Neural cell (in vitro differentiated cells): ENCODE measurements around the gene STAT6. TPM values are rescaled to one million over a fixed set of nuclear protein-coding genes. Genes with fewer than 3 reads are reported as not detected.
"Not testable (repeated sequence)": the region's sequence is repeated elsewhere in the genome, so short reads cannot be mapped to it uniquely, and the experiment has no call there.

Experiments used
- H2AFZ ChIP-seq: fragments of 200-600, 300-800 bp; sonication (generic), shearing (Covaris generic); 2 replicates; pipeline ENCODE4 v1.6.0; 2014; ENCODE audit warnings: low read depth, mild to moderate bottlenecking, antibody characterized with exemption, low read length, moderate library complexity
- H3F3A ChIP-seq: fragments of 200-600 bp; shearing (Covaris generic); 2 replicates; pipeline ENCODE4 v1.6.1; 2016; ENCODE audit warnings: mild to moderate bottlenecking, moderate library complexity, mixed read lengths, antibody characterized with exemption, low read length; ENCODE audit not compliant: insufficient read depth, poor library complexity, severe bottlenecking
- H3K27ac ChIP-seq: fragments of 200-600, 300-800 bp; sonication (generic), shearing (Covaris generic); 2 replicates; pipeline ENCODE4 v1.5.1; 2014; ENCODE audit warnings: mild to moderate bottlenecking, low read length, moderate library complexity
- H3K27me3 ChIP-seq: fragments of 300-800, 200-600 bp; sonication (generic), shearing (Covaris generic); 2 replicates; pipeline ENCODE4 v1.6.0; 2014; ENCODE audit warnings: mild to moderate bottlenecking, low read depth, low read length, moderate library complexity; ENCODE audit not compliant: insufficient read depth
- H3K36me3 ChIP-seq: fragments of 300-800, 200-600 bp; sonication (generic), shearing (Covaris generic); 2 replicates; pipeline ENCODE4 v1.5.1; 2014; ENCODE audit warnings: mild to moderate bottlenecking, antibody characterized with exemption, low read length, moderate library complexity; ENCODE audit not compliant: insufficient read depth
- H3K4me2 ChIP-seq: fragments of 300-800, 200-600 bp; sonication (generic), shearing (Covaris generic); 2 replicates; pipeline ENCODE4 v1.6.0; 2014; ENCODE audit warnings: mild to moderate bottlenecking, low read length
- H3K4me3 ChIP-seq: fragments of 300-800, 200-600 bp; sonication (generic), shearing (Covaris generic); 2 replicates; pipeline ENCODE4 v1.5.1; 2014; ENCODE audit warnings: mild to moderate bottlenecking, low read length, moderate library complexity
- H3K79me2 ChIP-seq: fragments of 200-600 bp; shearing (Covaris generic); replicated peaks from 2 replicates; pipeline ENCODE4 v1.6.0; 2014; ENCODE audit warnings: mild to moderate bottlenecking, low read length, moderate library complexity; ENCODE audit not compliant: insufficient read depth
- H3K9ac ChIP-seq: fragments of 300-800, 200-600 bp; sonication (generic), shearing (Covaris generic); 2 replicates; pipeline ENCODE4 v1.6.1; 2016; ENCODE audit warnings: mild to moderate bottlenecking, low read length, mixed read lengths
- H3K9me2 ChIP-seq: fragments of 200-600 bp; shearing (Covaris generic); 2 replicates; pipeline ENCODE4 v1.6.1; 2016; ENCODE audit warnings: mild to moderate bottlenecking, low read length, mixed read lengths; ENCODE audit not compliant: insufficient read depth
- H3K9me3 ChIP-seq: fragments of 200-600, 300-800 bp; sonication (generic), shearing (Covaris generic); 2 replicates; pipeline ENCODE4 v1.6.1; 2016; ENCODE audit warnings: mild to moderate bottlenecking, mixed run types, low read length, moderate library complexity, mixed read lengths
- H4K20me1 ChIP-seq: fragments of 200-600 bp; shearing (Covaris generic); 2 replicates; pipeline ENCODE4 v1.6.1; 2016; ENCODE audit warnings: mild to moderate bottlenecking, mixed run types; ENCODE audit not compliant: insufficient read depth
- CTCF ChIP-seq: fragments of 450-650 bp; IDR thresholded peaks from 2 replicates; pipeline ENCODE4 v1.5.1; 2014; ENCODE audit warnings: antibody characterized with exemption, mild to moderate bottlenecking, moderate library complexity; ENCODE audit not compliant: poor library complexity, severe bottlenecking
- EP300 ChIP-seq: fragments of 450-650 bp; conservative IDR thresholded peaks from 2 replicates; pipeline ENCODE4 v1.6.1; 2014; ENCODE audit warnings: antibody characterized with exemption, mild to moderate bottlenecking, moderate library complexity; ENCODE audit not compliant: poor library complexity, severe bottlenecking
- EZH2 ChIP-seq: fragments of 200-600, 300-800 bp; shearing (Covaris generic), sonication (generic); IDR thresholded peaks from 2 replicates; pipeline ENCODE4 v1.6.1; 2014; ENCODE audit warnings: antibody characterized with exemption, low read length, borderline replicate concordance, mild to moderate bottlenecking; ENCODE audit not compliant: insufficient read depth, poor library complexity, severe bottlenecking
- MXI1 ChIP-seq: fragments of 450-650 bp; conservative IDR thresholded peaks from 2 replicates; pipeline ENCODE4 v1.6.1; 2014; ENCODE audit warnings: antibody characterized with exemption, mild to moderate bottlenecking; ENCODE audit not compliant: poor library complexity, severe bottlenecking
- POLR2AphosphoS5 ChIP-seq: IDR thresholded peaks from 2 replicates; pipeline ENCODE4 v1.6.1; 2012
- RAD21 ChIP-seq: fragments of 450-650 bp; conservative IDR thresholded peaks from 2 replicates; pipeline ENCODE4 v1.6.1; 2014; ENCODE audit warnings: antibody characterized with exemption, mild to moderate bottlenecking, moderate library complexity
- REST ChIP-seq: IDR thresholded peaks from 2 replicates; pipeline ENCODE4 v1.6.1; 2012; ENCODE audit warnings: borderline replicate concordance
- SMC3 ChIP-seq: fragments of 450-650 bp; conservative IDR thresholded peaks from 2 replicates; pipeline ENCODE4 v1.6.1; 2014; ENCODE audit warnings: antibody characterized with exemption, mild to moderate bottlenecking, moderate library complexity; ENCODE audit not compliant: poor library complexity
- TAF1 ChIP-seq: IDR thresholded peaks from 2 replicates; pipeline ENCODE4 v1.6.1; 2012; ENCODE audit warnings: low read depth
- polyA plus RNA-seq: library from polyadenylated mRNA; depleted of rRNA; stranded (reverse); fragments of >200 nt; gene quantifications from 2 replicates; pipeline ENCODE4 v1.2.3, GENCODE V29; 2014

Gene STAT6
- polyA plus RNA-seq, 1 donor from 2014 or later, result not detected

GRCh38 chr12:57123813-57124212, 12.7 kb upstream of the STAT6 start:
- no peaks in the 10 kb centered on the region for H3K27me3 ChIP-seq
- no peak overlapping the region for H3K4me2 ChIP-seq
- H3K9ac ChIP-seq, result no peak overlapping the region
- no peaks in the 10 kb centered on the region for H4K20me1 ChIP-seq
- no peak overlapping the region for H3K4me3 ChIP-seq
- peaks cover 3% of the 10 kb centered on the region for H3K79me2 ChIP-seq
- TF ChIP-seq RAD21, result no peak
- no peak for TF ChIP-seq MXI1
- no peak for TF ChIP-seq EP300
- TF ChIP-seq EZH2, result no peak
- no peak for TF ChIP-seq TAF1
- no peak for TF ChIP-seq REST
- TF ChIP-seq POLR2AphosphoS5, result no peak
- no peak overlapping the region for H3K27ac ChIP-seq
- H3K36me3 ChIP-seq, result no peaks in the 10 kb centered on the region
- no peaks in the 10 kb centered on the region for H3K9me2 ChIP-seq
- no peak overlapping the region for H2AFZ ChIP-seq
- no peaks in the 10 kb centered on the region for H3K9me3 ChIP-seq
- H3F3A ChIP-seq, result no peaks in the 10 kb centered on the region

GRCh38 chr12:57120718-57121117, 9.6 kb upstream of the STAT6 start:
- H3F3A ChIP-seq, H3K9ac ChIP-seq, H3K4me3 ChIP-seq, H3K4me2 ChIP-seq, H3K27me3 ChIP-seq, H4K20me1 ChIP-seq, H2AFZ ChIP-seq, H3K9me2 ChIP-seq, H3K9me3 ChIP-seq, H3K36me3 ChIP-seq, H3K27ac ChIP-seq, H3K79me2 ChIP-seq: not testable (repeated sequence)

GRCh38 chr12:57119294-57120085, 8.3 kb upstream of the STAT6 start:
- H2AFZ ChIP-seq, result no peak overlapping the region

More at GRCh38 chr12:57119294-57120085, 8.3 kb upstream of the STAT6 start:
- no peaks in the 10 kb centered on the region for H3K27me3 ChIP-seq
- H3K36me3 ChIP-seq, result no peaks in the 10 kb centered on the region
- H4K20me1 ChIP-seq, result no peaks in the 10 kb centered on the region
- no peak overlapping the region for H3K27ac ChIP-seq
- no peak overlapping the region for H3K9ac ChIP-seq
- no peaks in the 10 kb centered on the region for H3K79me2 ChIP-seq
- no peaks in the 10 kb centered on the region for H3K9me2 ChIP-seq
- H3K4me3 ChIP-seq, result no peak overlapping the region
- no peaks in the 10 kb centered on the region for H3K9me3 ChIP-seq
- no peak for TF ChIP-seq EZH2
- TF ChIP-seq MXI1, result no peak
- TF ChIP-seq CTCF, result no peak
- no peak for TF ChIP-seq RAD21
- no peak for TF ChIP-seq SMC3
- no peak for TF ChIP-seq EP300
- TF ChIP-seq TAF1, result no peak
- no peak for TF ChIP-seq REST
- TF ChIP-seq POLR2AphosphoS5, result no peak
- H3F3A ChIP-seq, result no peaks in the 10 kb centered on the region
- no peak overlapping the region for H3K4me2 ChIP-seq
